AG09309 (cell line): ENCODE results near the gene B3GNT8.
"Not testable (repeated sequence)": the region's sequence is repeated elsewhere in the genome, so short reads cannot be mapped to it uniquely, and the experiment has no call there.

Experiments
- DNase-seq: peaks from one replicate; pipeline ENCODE4 v3.0.0-alpha.2; 2010; ENCODE audit warnings: low read depth
- H3K4me3 ChIP-seq: 2 replicates; pipeline ENCODE4 v1.5.1; 2011; ENCODE audit warnings: mild to moderate bottlenecking, low read depth, low read length, moderate library complexity; ENCODE audit not compliant: control insufficient read depth
- TF ChIP-seq, protein P1 (sequence below): IDR thresholded peaks from 2 replicates; pipeline ENCODE4 v1.5.1; 2011; ENCODE audit warnings: mild to moderate bottlenecking, low read depth, low read length, inconsistent platforms; ENCODE audit not compliant: insufficient read depth, control insufficient read depth; ENCODE audit errors: missing control alignments

The B3GNT8 gene

DNA sequence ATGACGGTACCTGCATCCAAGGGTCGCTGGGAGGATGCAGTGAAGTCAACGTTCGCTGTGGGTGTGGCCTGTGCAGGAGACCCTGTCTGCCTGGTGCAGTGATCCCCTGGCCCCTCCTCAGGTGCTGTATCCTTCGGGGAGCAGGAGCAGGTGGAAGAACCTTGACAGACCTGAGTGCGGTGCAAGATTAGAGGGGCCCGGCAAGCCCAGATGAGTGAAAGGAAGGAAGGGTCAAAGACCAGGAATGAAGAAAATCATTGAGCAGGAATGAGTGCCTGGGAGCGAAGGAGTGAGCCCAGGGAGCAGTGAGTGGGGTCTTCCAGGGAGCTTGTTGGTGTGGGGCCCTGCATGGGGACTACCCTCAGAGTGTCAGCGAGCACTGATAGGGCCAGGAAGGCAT lies 12.7 kb downstream of the B3GNT8 start:
- no peak overlapping the region for H3K4me3 ChIP-seq
- no peak for DNase-seq
- TF ChIP-seq, protein P1, sequence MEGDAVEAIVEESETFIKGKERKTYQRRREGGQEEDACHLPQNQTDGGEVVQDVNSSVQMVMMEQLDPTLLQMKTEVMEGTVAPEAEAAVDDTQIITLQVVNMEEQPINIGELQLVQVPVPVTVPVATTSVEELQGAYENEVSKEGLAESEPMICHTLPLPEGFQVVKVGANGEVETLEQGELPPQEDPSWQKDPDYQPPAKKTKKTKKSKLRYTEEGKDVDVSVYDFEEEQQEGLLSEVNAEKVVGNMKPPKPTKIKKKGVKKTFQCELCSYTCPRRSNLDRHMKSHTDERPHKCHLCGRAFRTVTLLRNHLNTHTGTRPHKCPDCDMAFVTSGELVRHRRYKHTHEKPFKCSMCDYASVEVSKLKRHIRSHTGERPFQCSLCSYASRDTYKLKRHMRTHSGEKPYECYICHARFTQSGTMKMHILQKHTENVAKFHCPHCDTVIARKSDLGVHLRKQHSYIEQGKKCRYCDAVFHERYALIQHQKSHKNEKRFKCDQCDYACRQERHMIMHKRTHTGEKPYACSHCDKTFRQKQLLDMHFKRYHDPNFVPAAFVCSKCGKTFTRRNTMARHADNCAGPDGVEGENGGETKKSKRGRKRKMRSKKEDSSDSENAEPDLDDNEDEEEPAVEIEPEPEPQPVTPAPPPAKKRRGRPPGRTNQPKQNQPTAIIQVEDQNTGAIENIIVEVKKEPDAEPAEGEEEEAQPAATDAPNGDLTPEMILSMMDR: no peak

DNA sequence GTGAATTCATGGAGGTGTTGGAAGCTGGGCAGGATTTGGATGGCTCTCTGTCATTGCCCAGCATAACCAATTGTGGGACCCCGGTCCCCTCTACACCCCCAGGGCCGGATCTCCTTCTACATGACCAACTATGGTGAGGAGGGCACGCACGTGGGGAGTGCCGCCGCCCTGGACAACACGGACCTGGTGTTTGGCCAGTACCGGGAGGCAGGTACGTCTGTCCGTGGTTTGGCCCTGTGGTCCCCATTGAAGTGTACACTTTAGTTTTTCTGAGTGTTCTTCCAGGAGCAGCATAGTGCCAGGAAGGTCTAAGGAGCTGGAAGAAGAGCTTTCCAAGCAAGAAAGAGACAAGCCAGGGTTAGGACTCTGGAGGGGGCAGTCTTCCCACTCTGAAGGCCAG lies 13.2 kb downstream of the B3GNT8 start:
- TF ChIP-seq, protein P1: no peak
- no peak for DNase-seq
- H3K4me3 ChIP-seq: no peak overlapping the region

DNA sequence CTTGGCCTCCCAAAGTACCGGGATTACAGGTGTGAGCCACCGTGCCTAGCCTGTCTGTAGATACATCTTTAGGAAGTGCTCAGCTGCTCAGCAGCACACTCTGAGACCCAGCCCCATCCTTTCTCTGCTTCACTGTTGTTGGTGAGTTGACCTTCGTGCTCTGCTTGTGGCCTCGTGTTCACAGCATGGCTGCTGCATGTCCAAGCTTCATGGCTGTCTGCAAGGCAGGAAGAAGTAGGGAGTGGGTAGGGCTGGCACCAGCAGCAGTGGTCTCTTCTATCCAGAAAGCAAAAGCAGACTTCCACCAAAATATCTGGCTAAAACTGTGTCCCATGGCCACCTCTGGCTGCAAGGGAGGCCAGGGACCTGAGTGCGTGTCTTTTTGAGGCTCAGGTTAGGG lies 14.2 kb downstream of the B3GNT8 start:
- no peak overlapping the region for H3K4me3 ChIP-seq
- TF ChIP-seq, protein P1: no peak
- DNase-seq: no peak

DNA sequence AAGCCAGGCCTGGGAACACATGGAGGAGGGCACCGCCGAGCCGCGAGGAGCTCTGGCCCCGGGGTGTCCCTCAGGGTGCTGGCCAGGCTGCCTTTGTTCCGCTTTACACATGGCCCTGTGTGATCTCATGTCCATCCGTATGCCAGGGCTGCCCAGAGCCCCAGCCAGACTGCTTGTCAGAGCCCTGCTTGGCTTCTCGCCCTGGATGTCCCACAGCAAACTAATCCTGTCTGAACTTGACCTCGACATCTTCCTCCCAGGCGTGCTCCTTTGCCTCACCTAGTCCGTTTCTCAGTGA lies 15.3 kb downstream of the B3GNT8 start:
- no peak for DNase-seq
- TF ChIP-seq, protein P1: no peak
- H3K4me3 ChIP-seq: no peak overlapping the region

DNA sequence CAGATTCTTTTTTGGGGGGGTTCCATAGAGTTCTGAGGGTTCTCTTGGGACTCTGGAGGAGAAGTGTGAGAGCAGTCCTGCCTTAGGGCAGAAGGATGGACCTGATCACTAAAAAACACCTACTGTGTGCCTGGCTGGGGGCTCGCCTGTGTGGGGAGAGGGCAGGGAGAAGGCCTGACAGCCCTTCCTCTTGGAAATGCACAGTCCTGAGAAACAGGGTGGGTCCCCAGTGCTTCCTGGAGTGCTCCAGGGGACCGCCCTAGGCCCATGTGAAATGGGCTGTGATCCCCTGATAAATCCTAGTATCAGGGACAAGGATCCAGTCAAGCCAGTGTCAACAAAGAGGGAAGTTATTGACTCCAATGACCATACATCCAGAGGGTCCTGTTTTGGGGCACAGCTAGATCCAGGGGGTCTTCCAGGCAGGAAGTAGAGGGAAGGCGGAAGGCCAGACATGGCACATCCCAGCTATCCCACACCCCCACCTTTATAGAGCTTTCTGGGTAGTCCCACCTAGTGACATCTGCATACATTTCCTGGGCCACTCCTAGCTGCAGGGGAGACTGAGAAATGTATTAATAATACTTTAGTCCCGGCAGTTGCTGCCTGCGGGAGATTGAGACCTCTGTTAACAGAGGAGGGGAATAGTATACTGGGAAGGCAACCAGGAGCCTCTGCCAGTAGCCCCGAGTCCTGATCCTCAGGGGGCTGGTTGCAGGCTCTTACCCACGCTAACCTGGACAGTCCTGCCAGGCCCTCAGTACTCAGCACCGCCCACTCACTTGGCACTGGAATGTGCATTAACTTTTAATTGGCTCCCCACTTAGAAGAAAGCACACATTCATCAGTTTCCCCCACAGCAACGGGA lies 15.8 kb downstream of the B3GNT8 start:
- TF ChIP-seq, protein P1: no peak
- H3K4me3 ChIP-seq: no peak overlapping the region
- DNase-seq: no peak

DNA sequence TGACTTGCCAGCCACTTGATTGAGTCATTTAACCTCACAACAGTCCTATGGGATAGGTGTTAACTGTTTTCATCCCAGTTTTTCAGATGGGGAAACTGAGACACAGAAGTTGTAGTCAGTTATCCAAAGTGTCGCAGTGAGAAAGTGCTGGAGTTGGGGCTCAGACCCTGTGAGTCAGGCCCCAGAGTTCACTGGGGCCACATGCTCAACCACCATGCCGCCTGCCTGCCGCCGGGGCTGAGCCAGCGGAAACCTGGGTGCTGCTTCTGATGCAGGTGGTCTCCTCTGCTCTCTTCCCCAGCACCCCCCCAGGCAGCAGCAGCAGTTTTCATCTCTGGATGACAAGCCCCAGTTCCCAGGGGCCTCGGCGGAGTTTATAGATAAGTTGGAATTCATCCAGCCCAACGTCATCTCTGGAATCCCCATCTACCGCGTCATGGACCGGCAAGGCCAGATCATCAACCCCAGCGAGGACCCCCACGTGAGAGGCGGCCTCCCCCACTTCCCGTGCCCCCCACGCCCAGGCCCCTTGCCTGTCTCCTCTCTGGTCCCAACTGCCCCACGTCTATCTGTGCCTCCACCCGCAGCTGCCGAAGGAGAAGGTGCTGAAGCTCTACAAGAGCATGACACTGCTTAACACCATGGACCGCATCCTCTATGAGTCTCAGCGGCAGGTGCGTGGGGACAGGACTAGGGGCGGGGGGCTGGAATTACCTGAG lies 16.7 kb downstream of the B3GNT8 start:
- TF ChIP-seq, protein P1: no peak
- H3K4me3 ChIP-seq: no peak overlapping the region
- DNase-seq: no peak

DNA sequence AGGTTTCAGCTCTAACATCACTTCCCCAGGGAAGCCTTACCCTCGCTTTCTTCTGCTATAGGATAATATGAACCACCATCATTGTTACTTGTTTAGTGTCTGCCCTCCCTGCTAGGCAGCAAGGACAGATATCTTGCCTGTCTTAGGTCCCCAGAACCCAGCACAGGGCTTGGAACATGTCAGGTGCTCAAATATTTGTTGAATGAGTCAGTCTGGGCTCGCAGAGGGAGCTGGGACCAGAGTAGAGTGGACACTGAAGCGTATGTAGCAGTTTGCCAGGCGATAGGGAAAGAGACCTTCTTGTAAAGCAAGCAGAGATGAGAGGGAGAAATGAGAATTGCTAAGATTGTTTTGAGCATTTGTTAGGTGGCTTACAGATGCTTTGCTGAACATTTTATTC lies 17.9 kb downstream of the B3GNT8 start:
- TF ChIP-seq, protein P1: no peak
- no peak overlapping the region for H3K4me3 ChIP-seq
- DNase-seq: no peak

DNA sequence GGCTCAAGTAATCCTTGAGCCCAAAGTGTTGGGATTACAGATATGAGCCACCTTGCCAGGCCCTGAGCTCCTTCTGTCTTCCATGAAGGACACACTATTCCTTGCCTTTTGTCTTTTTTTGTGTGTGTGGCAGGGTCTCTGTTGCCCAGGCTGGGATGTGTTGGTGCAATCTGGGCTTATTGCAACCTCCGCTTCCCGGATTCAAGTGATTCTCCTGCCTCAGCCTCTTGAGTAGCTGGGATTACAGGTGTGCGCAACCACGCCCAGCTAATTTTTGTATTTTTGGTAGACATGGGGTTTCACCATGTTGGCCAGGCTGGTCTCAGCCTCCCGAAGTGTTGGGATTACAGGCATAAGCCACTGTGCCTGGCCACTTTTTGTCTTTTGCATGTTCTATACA lies 18.3 kb downstream of the B3GNT8 start:
- not testable (repeated sequence) for DNase-seq, H3K4me3 ChIP-seq
